HUES64 (cell line): ENCODE results near the gene S100PBP.

ENCODE experiments used
- H3K27ac ChIP-seq: 2 replicates; pipeline ENCODE4 v1.7.0; 2013; ENCODE audit warnings: low read depth, low read length, inconsistent platforms
- H3K27me3 ChIP-seq: 2 replicates; pipeline ENCODE4 v1.6.1; 2013; ENCODE audit warnings: mild to moderate bottlenecking, low read length; ENCODE audit not compliant: insufficient read depth
- H3K36me3 ChIP-seq: 2 replicates; pipeline ENCODE4 v1.6.1; 2013; ENCODE audit warnings: mild to moderate bottlenecking, low read length; ENCODE audit not compliant: insufficient read depth
- H3K4me1 ChIP-seq: 2 replicates; pipeline ENCODE4 v1.6.1; 2013; ENCODE audit warnings: mild to moderate bottlenecking, low read length, moderate library complexity; ENCODE audit not compliant: insufficient read depth
- H3K4me3 ChIP-seq: 2 replicates; pipeline ENCODE4 v1.5.1; 2013; ENCODE audit warnings: mild to moderate bottlenecking, low read length, moderate library complexity
- H3K9ac ChIP-seq: 2 replicates; pipeline ENCODE4 v1.6.1; 2013; ENCODE audit warnings: mild to moderate bottlenecking, low read depth, low read length
- H3K9me3 ChIP-seq: 2 replicates; pipeline ENCODE4 v1.6.1; 2013; ENCODE audit warnings: low read depth, low read length; ENCODE audit not compliant: insufficient read depth
- WGBS: fragments of 150-250, 120-280 bp; methylation state at CpG from one replicate; pipeline ENCODE4 v1.1.7; 2013; ENCODE audit warnings: missing lambda C conversion rate; 5-methylcytosine and 5-hydroxymethylcytosine counted together

Gene S100PBP

DNA sequence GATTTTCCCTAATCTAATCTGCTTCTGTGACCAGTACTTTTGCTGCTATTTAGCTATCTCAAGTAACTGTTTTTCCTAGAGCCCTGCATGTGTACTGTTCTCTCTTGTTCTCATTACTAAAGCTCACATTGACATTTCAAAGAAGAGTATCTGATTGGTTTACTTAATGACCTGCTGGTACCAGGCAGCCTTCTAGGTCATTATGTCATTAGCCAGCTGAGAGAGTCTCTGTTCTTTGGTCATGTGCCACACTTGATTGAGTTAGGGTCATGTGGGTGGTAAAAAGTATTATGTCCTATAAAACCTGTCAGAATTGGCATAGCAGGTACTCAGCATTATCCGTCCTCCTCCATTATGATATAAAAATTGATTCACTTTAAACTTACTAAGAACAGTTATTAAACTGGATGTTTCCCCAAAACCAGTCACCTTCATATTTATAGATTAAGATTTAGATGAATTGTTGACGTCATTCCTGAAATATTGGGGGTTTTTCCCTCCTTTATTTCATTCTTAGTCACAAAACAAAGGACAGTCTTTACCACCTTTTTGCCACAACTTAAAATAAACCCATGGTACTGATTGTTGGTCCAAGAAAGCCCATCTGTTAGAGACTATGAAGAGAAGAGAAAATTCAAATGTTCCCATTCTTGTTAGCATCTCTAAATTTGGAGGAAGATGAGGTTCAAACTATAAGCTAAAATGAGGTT is 31.1 kb downstream of the S100PBP start:
- Histone ChIP-seq H3K9ac (no peak overlapping the region), H3K36me3 (peaks cover 43% of the 10 kb centered on the region), H3K9me3 (no peaks in the 10 kb centered on the region), H3K4me3 (no peak overlapping the region), H3K27ac (no peak overlapping the region), H3K4me1 (no peaks in the 10 kb centered on the region), H3K27me3 (no peaks in the 10 kb centered on the region)
- WGBS = no CpG with 5 or more reads among the region's 2 CpGs

DNA sequence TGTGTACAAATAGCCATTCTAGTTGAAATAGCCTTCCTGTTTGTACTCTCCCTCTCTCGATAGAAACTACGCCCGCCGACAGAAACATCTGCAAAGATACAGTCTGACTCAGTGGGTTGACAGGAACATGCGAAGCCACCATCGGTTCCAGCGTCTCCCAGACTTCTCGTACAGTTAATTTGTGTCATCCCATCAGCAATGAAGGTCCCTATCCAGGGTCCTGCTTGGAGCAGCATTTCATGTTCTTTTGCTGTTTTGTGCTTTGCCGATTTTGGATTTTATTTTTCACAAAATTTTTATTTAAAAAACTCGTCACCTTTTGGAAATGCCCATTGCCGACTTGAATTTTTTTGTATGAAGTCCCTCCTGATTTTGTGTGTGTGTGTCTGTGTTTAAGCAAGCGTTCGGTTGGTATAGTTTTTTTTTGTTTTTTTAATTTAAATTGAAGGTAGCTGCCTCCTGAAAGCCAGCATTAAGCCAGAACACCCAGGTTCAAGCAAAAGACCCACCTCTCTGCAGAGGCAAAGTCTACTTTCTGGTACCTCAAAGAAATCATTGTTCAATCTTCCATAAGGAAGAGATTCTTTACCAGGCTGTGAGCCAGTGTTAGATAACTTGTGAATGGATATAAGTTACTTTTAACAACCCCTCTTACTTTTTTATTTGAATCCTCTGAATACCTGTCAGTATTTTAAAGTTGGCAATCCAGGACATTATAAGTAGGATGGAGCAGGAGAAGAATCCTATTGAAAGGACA is 38.6 kb downstream of the S100PBP start:
- no peaks in the 10 kb centered on the region for H3K9me3 ChIP-seq
- peaks cover 59% of the 10 kb centered on the region for H3K36me3 ChIP-seq
- no peaks in the 10 kb centered on the region for H3K4me1 ChIP-seq
- no peaks in the 10 kb centered on the region for H3K27me3 ChIP-seq
- H3K4me3 ChIP-seq = no peak overlapping the region
- no peak overlapping the region for H3K9ac ChIP-seq
- H3K27ac ChIP-seq = no peak overlapping the region
- WGBS = 96% methylated on average over 13 of the region's 13 CpGs

DNA sequence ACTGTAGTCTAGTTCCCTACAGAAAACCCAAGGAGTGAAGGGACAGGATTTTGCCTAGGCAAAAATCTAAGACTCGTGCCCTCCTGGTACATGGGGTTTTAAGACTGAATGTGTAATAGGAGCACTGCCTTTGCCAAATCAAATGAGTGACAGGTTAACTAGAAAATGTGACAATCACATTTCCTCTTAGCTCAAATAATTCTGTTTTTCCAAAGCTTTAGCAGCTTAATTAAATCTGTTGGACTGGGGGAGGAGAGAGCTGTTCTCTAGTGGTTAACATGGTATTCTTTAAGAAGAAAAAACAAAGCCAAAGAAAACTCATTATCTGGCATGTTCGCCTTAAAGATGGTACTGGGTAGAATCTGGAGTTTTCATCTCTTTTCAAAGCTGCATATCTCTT is 40.7 kb downstream of the S100PBP start:
- no peak overlapping the region for H3K9ac ChIP-seq
- no peaks in the 10 kb centered on the region for H3K4me1 ChIP-seq
- no peaks in the 10 kb centered on the region for H3K9me3 ChIP-seq
- H3K4me3 ChIP-seq = no peak overlapping the region
- no peaks in the 10 kb centered on the region for H3K27me3 ChIP-seq
- H3K36me3 ChIP-seq = peaks cover 58% of the 10 kb centered on the region
- H3K27ac ChIP-seq = no peak overlapping the region
- 88% methylated on average over 2 of the region's 2 CpGs for WGBS

DNA sequence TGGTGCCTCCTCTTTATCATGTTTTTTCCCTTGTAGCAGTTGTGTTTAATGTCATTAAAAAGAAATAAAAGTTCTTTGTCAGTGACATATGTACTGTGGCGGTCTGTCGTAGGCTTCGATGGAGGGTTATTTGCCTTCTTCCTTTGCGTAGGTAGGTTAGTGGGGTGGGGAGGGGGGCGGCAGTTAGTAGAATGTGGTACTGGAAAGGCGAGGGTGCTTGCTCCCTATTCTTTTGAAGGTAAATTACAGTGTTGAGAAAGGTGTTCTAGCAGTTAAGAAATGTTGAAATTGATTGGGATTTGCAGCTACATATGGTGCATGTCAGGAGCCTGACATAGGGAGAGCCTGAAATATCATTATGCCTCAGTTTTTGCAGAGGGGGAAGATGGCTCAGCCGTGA is 41.3 kb downstream of the S100PBP start:
- H3K4me1 ChIP-seq = no peaks in the 10 kb centered on the region
- no peaks in the 10 kb centered on the region for H3K27me3 ChIP-seq
- H3K36me3 ChIP-seq = peaks cover 53% of the 10 kb centered on the region
- no peak overlapping the region for H3K27ac ChIP-seq
- H3K9ac ChIP-seq = no peak overlapping the region
- no peak overlapping the region for H3K4me3 ChIP-seq
- 88% methylated on average over 7 of the region's 7 CpGs for WGBS
- no peaks in the 10 kb centered on the region for H3K9me3 ChIP-seq

DNA sequence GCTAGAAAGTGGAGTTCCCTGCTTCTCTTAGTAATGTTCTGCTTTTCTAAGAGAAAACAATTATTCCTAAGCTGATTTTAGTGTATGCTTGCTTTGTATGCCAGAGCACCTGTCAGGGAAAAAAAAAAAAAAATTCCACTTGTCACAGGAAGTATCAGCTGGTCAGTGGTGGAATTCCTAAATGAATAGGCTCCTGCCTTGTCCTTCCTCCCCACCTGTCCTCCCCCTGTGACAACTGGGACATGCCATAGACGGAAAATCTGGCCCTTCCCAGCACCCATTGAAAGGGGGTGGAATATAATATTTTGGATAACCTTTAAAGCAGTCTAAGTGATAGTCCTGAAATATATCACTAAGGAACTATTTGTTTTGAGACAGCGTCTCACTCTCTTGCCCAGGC is 42.5 kb downstream of the S100PBP start:
- Histone ChIP-seq H3K4me3 (no peak overlapping the region), H3K36me3 (peaks cover 42% of the 10 kb centered on the region), H3K9me3 (no peaks in the 10 kb centered on the region), H3K9ac (no peak overlapping the region), H3K4me1 (no peaks in the 10 kb centered on the region), H3K27me3 (no peaks in the 10 kb centered on the region), H3K27ac (no peak overlapping the region)
- WGBS = 85% methylated on average over 1 of the region's 2 CpGs

DNA sequence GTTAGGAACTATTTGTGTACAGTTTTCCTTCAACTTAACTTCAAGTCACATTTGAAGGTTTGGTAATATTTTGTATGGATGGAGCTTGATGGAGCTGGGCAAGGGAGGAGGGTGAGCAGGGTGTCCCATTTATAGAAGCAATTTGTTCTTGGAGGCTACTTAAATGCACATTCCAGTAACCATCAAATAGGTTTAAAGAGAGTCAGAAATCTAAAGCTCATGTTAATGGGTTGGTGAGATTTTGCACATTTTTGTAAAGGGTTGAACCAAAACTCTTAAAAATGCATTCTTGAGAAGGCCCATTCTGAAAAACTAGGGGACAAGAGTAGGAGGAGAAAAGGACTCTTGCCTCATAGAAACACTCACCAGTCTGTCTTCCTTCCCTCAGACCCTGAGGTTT is 43.1 kb downstream of the S100PBP start:
- no peak overlapping the region for H3K27ac ChIP-seq
- no peak overlapping the region for H3K9ac ChIP-seq
- no peak overlapping the region for H3K4me3 ChIP-seq
- H3K36me3 ChIP-seq = peaks cover 36% of the 10 kb centered on the region
- H3K4me1 ChIP-seq = no peaks in the 10 kb centered on the region
- no peaks in the 10 kb centered on the region for H3K9me3 ChIP-seq
- H3K27me3 ChIP-seq = no peaks in the 10 kb centered on the region

DNA sequence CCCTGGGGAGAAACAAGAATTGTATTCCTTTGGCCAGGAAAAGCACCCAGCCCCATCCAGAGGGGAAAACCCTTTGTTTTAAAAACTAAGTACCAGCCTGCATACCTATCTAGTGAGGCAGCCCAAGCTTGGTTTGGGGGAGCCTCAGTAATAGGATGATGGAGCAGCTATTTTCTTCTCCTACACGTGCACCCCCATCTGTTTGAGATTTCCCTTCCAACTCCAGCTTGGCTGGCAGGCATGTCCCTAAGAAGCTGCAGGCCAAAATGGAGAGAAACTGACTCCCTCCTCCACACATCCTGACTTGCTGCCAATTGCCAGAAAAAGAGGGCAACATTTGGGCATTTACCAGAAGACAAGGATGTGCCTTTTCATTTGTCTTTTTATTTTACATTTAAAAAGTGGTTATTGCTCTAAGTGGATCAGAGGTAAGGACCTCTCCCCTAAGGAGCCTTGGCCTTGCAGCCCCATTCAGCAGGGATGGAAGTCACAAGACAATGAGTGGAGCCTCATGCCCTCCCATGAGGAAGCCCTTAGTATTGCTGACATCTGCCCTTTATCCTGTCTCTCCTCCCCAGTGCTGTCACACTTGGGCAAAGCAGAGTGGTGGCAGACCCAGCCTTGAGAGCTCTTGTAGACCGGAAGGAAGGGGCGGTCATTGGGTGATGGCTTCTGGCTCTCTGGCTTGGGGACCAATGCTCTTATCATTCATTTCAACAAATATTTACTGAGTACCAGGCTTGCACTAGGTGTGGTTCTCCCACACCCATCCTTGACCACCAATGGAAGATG is 44.6 kb downstream of the S100PBP start:
- 88% methylated on average over 3 of the region's 3 CpGs for WGBS
- no peak overlapping the region for H3K9ac ChIP-seq

DNA sequence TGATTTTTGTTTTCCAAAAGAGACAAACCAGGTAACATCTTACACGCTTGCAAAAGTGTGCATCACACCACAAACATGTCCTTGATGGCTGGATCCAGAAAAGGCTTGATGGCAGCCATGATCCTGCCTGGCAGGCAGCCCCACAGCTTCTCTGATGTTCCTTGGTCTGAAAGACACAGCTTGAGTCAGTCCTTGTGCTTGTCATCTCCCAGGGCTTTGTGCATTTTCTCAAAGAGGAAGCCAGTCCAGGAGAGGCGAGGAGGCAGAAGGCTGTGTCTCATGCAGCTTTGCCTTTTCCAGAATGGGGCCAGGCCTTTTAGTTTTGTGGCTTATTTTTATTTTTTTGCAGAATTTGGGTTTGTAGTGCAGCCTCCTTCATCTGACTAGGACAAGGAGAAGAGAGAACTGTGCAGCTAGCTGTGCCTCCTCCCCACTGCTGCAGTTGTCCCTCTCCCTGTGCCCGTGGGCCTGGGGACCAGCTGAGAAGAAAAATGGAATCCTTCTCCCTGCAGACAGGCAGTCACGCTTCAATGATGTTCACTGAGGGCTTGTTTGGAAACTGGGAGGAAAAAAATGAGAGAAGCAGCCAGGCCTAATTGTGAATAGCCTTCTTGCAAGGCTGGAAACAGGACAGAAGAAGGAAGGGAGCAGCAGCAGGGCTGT is 45.9 kb downstream of the S100PBP start:
- Histone ChIP-seq H3K27me3 (no peaks in the 10 kb centered on the region), H3K9ac (no peak overlapping the region), H3K4me1 (no peaks in the 10 kb centered on the region), H3K27ac (no peak overlapping the region), H3K4me3 (no peak overlapping the region), H3K9me3 (no peaks in the 10 kb centered on the region), H3K36me3 (peaks cover 14% of the 10 kb centered on the region)
- 87% methylated on average over 4 of the region's 4 CpGs for WGBS

More for the DNA sequence above, 44.6 kb downstream of the S100PBP start:
- H3K27ac ChIP-seq = no peak overlapping the region
- no peaks in the 10 kb centered on the region for H3K9me3 ChIP-seq
- H3K27me3 ChIP-seq = no peaks in the 10 kb centered on the region
- no peaks in the 10 kb centered on the region for H3K4me1 ChIP-seq
- H3K36me3 ChIP-seq = peaks cover 20% of the 10 kb centered on the region
- H3K4me3 ChIP-seq = no peak overlapping the region

DNA sequence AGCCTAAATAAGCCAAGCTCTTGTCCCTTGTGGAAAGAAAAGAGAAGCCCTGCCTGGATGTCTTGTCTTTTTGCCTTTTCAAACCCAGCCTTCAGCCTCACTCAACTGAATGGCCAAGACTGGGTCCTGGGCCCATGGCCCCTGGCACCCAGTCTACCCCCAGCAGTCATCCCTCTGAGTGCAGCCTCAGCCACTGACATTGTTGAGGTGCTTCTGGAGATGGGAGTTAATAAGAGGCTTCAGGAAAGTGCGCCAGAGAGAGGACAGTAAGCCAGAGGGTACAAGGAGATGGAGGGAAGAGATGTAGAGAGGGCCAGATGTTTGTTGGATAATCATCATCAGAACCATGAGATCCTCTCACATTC is 46.4 kb downstream of the S100PBP start:
- Histone ChIP-seq H3K27ac (no peak overlapping the region), H3K36me3 (peaks cover 11% of the 10 kb centered on the region), H3K27me3 (peaks cover 1% of the 10 kb centered on the region; the same call in 1 of the 2 replicates), H3K9ac (no peak overlapping the region), H3K4me1 (no peaks in the 10 kb centered on the region), H3K9me3 (no peaks in the 10 kb centered on the region), H3K4me3 (no peak overlapping the region)
- 93% methylated on average over 1 of the region's 1 CpG for WGBS

DNA sequence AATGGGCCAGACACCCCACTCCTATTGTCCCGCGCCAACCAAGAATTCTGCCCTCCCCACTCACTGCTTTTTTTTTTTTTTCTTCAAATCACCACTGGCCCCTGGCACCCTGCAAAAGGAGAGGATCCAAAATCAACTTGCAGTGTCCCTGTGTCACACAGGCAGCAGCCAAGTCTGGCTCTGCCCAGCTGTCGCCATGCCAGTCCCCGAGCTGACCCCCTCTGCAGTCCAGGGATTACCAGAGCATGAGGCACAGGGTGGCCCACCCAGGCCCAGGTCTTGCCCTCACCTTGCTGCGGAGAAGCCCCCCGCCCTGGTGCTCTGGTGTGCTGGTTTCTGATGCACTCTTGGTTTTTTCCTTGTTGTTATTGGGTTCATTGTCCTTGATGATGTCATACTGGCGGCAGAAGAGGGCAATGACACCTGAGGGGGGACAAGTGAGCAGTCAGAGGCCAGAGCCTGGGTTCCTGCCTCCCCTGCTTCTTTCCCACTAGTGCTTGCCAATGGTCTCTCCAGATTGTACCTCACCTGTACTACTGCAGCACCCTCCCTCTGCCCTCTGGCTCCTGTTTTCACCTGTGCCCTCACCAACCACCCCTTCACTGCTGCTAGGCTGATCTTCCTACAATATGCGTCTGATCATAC is 47.0 kb downstream of the S100PBP start:
- no peak overlapping the region for H3K4me3 ChIP-seq
- peaks cover 11% of the 10 kb centered on the region for H3K36me3 ChIP-seq
- no peaks in the 10 kb centered on the region for H3K4me1 ChIP-seq
- H3K9ac ChIP-seq = no peak overlapping the region
- H3K27ac ChIP-seq = no peak overlapping the region
- H3K27me3 ChIP-seq = peaks cover 7% of the 10 kb centered on the region
- no peaks in the 10 kb centered on the region for H3K9me3 ChIP-seq
- WGBS = 95% methylated on average over 8 of the region's 8 CpGs
